ENCODE data around the gene KRT84.
"Not testable (repeated sequence)": the region's sequence is repeated elsewhere in the genome, so short reads cannot be mapped to it uniquely, and the experiment has no call there.

Gene KRT84

GRCh38 chr12:52358575-52359350 is 26.7 kb downstream of the KRT84 start:
- DNase-seq, result no peak

- DNase-seq, result no peak
Observed at GRCh38 chr12:52356762-52357580, 28.5 kb downstream of the KRT84 start.

- DNase-seq, result no peak
Observed at GRCh38 chr12:52356031-52356761, 29.3 kb downstream of the KRT84 start.

- DNase-seq, result no peak
Observed at GRCh38 chr12:52355176-52355575, 30.3 kb downstream of the KRT84 start.

- DNase-seq, result no peak
Observed at GRCh38 chr12:52354200-52354599, 31.3 kb downstream of the KRT84 start.

- DNase-seq, result no peak
Observed at GRCh38 chr12:52353766-52354165, 31.7 kb downstream of the KRT84 start.

GRCh38 chr12:52352951-52353350 is 32.5 kb downstream of the KRT84 start:
- DNase-seq, result no peak

GRCh38 chr12:52351196-52352059 is 34.0 kb downstream of the KRT84 start:
- DNase-seq, result no peak

GRCh38 chr12:52350786-52351185 is 34.7 kb downstream of the KRT84 start:
- no peak for DNase-seq

- no peak for DNase-seq
Observed at GRCh38 chr12:52350021-52350620, 35.3 kb downstream of the KRT84 start.

- DNase-seq, result no peak
Observed at GRCh38 chr12:52349196-52349595, 36.3 kb downstream of the KRT84 start.

GRCh38 chr12:52347551-52348510 is 37.6 kb downstream of the KRT84 start:
- no peak for DNase-seq

GRCh38 chr12:52347016-52347415 is 38.4 kb downstream of the KRT84 start:
- DNase-seq, result no peak

- no peak for DNase-seq
Observed at GRCh38 chr12:52346593-52346992, 38.9 kb downstream of the KRT84 start.

- DNase-seq, result not testable (repeated sequence)
Observed at GRCh38 chr12:52345041-52345440, 40.4 kb downstream of the KRT84 start.

- DNase-seq, result no peak
Observed at GRCh38 chr12:52344111-52344510, 41.3 kb downstream of the KRT84 start.

GRCh38 chr12:52343550-52343949 is 41.9 kb downstream of the KRT84 start:
- DNase-seq, result no peak

- no peak for DNase-seq
Observed at GRCh38 chr12:52342781-52343490, 42.5 kb downstream of the KRT84 start.

GRCh38 chr12:52341066-52341580 is 44.3 kb downstream of the KRT84 start:
- DNase-seq, result no peak

Data from SW 1271 (cell line).